Hepatocyte (in vitro differentiated cells): ENCODE measurements around the gene DLG2. TPM values are rescaled to one million over a fixed set of nuclear protein-coding genes. Genes with fewer than 3 reads are reported as not detected.

Experiments
- DNase-seq: peaks from one replicate; pipeline ENCODE4 v3.0.0-alpha.2; 2016; ENCODE audit warnings: low spot score
- H2AFZ ChIP-seq: fragments of 200-600 bp; sonication (generic); 2 replicates; pipeline ENCODE4 v1.6.0; 2016; ENCODE audit warnings: antibody characterized with exemption, mild to moderate bottlenecking
- H3K27ac ChIP-seq: fragments of 200-600 bp; sonication (generic); 2 replicates; pipeline ENCODE4 v1.5.1; 2016; ENCODE audit warnings: mild to moderate bottlenecking
- H3K27me3 ChIP-seq: fragments of 200-600 bp; sonication (generic); 2 replicates; pipeline ENCODE4 v1.6.1; 2016
- H3K36me3 ChIP-seq: fragments of 200-600 bp; sonication (generic); replicated peaks from 2 replicates; pipeline ENCODE4 v1.5.1; 2016; ENCODE audit warnings: low read depth; ENCODE audit not compliant: insufficient read depth
- H3K4me1 ChIP-seq: fragments of 200-600 bp; sonication (generic); 2 replicates; pipeline ENCODE4 v1.5.1; 2016; ENCODE audit warnings: mild to moderate bottlenecking, moderate library complexity; ENCODE audit not compliant: insufficient read depth
- H3K4me2 ChIP-seq: fragments of 200-600 bp; sonication (generic); 2 replicates; pipeline ENCODE4 v1.6.0; 2016
- H3K4me3 ChIP-seq: fragments of 200-600 bp; sonication (generic); 2 replicates; pipeline ENCODE4 v1.5.1; 2016; ENCODE audit warnings: mild to moderate bottlenecking
- H3K79me2 ChIP-seq: fragments of 200-600 bp; sonication (generic); 2 replicates; pipeline ENCODE4 v1.6.0; 2017; ENCODE audit warnings: mild to moderate bottlenecking
- H3K9me2 ChIP-seq: fragments of 200-600 bp; sonication (generic); replicated peaks from 2 replicates; pipeline ENCODE4 v1.6.0; 2017; ENCODE audit warnings: mild to moderate bottlenecking; ENCODE audit not compliant: insufficient read depth
- H3K9me3 ChIP-seq: fragments of 200-600 bp; sonication (generic); 2 replicates; pipeline ENCODE4 v1.5.1; 2016; ENCODE audit warnings: low read depth, mild to moderate bottlenecking
- H4K20me1 ChIP-seq: fragments of 200-600 bp; sonication (generic); 2 replicates; pipeline ENCODE4 v1.6.0; 2016; ENCODE audit warnings: mild to moderate bottlenecking; ENCODE audit not compliant: insufficient read depth, poor library complexity, severe bottlenecking
- EZH2 ChIP-seq: fragments of 200-600 bp; sonication (generic); IDR thresholded peaks from 2 replicates; pipeline ENCODE4 v1.6.1; 2016; ENCODE audit warnings: antibody characterized with exemption, mild to moderate bottlenecking, borderline replicate concordance
- EZH2phosphoT487 ChIP-seq: fragments of 200-600 bp; sonication (generic); IDR thresholded peaks from one replicate; pipeline ENCODE4 v1.6.1; 2018; ENCODE audit warnings: antibody characterized with exemption, mild to moderate bottlenecking, low read depth, moderate library complexity; ENCODE audit not compliant: unreplicated experiment, severe bottlenecking
- WGBS: methylation state at CpG from one replicate; pipeline ENCODE4 v1.1.6; 2016; ENCODE audit warnings: low lambda C conversion rate; ENCODE audit errors: missing lambda C conversion rate; 5-methylcytosine and 5-hydroxymethylcytosine counted together
- polyA plus RNA-seq: library from polyadenylated mRNA; unstranded; fragments of >200 nt; fragmentation: Nextera tagmentation; extraction: Ambion mirVana; gene quantifications from 2 replicates; pipeline ENCODE4 v1.2.1, GENCODE V29; 2016
- total RNA-seq: library from RNA; depleted of rRNA; stranded (reverse); fragments of >200 nt; gene quantifications from 2 replicates; pipeline ENCODE4 v1.2.3, GENCODE V29; 2014
- TF ChIP-seq, protein P1 (sequence below): fragments of 200-600 bp; sonication (generic); IDR thresholded peaks from 2 replicates; pipeline ENCODE4 v1.5.1; 2016; ENCODE audit warnings: antibody characterized with exemption, mild to moderate bottlenecking; ENCODE audit not compliant: poor library complexity

DLG2 gene
- total and polyA plus RNA-seq, 2 experiments from 2014 or later, result 2.6 to 6.8 TPM

- H3K36me3 ChIP-seq, result no peaks in the 10 kb centered on the region
- no peaks in the 10 kb centered on the region for H3K4me1 ChIP-seq
- no peak overlapping the region for H3K4me2 ChIP-seq
- no peak overlapping the region for H3K4me3 ChIP-seq
- no peaks in the 10 kb centered on the region for H3K27me3 ChIP-seq
- H3K9me3 ChIP-seq, result peaks cover 9% of the 10 kb centered on the region
- H3K79me2 ChIP-seq, result no peaks in the 10 kb centered on the region
- H3K27ac ChIP-seq, result no peak overlapping the region
- H4K20me1 ChIP-seq, result no peaks in the 10 kb centered on the region
- DNase-seq, result no peak
- no peaks in the 10 kb centered on the region for H3K9me2 ChIP-seq
- no peak overlapping the region for H2AFZ ChIP-seq
- TF ChIP-seq EZH2, result no peak
These were observed 1624.0 kb downstream of the DLG2 start for GRCh38 chr11:84003181-84003580.

- no peak for DNase-seq
- no peak overlapping the region for H3K4me3 ChIP-seq
- H3K27me3 ChIP-seq, result no peaks in the 10 kb centered on the region
- peaks cover 9% of the 10 kb centered on the region for H3K9me3 ChIP-seq
- H3K36me3 ChIP-seq, result no peaks in the 10 kb centered on the region
- H2AFZ ChIP-seq, result no peak overlapping the region
- no peak overlapping the region for H3K27ac ChIP-seq
- no peaks in the 10 kb centered on the region for H3K79me2 ChIP-seq
- no peaks in the 10 kb centered on the region for H4K20me1 ChIP-seq
- 100% methylated on average over 1 of the region's 1 CpG for WGBS
- H3K9me2 ChIP-seq, result no peaks in the 10 kb centered on the region
- no peaks in the 10 kb centered on the region for H3K4me1 ChIP-seq
- H3K4me2 ChIP-seq, result no peak overlapping the region
- TF ChIP-seq EZH2, result no peak
- TF ChIP-seq EZH2phosphoT487, result no peak
- TF ChIP-seq, protein P1, sequence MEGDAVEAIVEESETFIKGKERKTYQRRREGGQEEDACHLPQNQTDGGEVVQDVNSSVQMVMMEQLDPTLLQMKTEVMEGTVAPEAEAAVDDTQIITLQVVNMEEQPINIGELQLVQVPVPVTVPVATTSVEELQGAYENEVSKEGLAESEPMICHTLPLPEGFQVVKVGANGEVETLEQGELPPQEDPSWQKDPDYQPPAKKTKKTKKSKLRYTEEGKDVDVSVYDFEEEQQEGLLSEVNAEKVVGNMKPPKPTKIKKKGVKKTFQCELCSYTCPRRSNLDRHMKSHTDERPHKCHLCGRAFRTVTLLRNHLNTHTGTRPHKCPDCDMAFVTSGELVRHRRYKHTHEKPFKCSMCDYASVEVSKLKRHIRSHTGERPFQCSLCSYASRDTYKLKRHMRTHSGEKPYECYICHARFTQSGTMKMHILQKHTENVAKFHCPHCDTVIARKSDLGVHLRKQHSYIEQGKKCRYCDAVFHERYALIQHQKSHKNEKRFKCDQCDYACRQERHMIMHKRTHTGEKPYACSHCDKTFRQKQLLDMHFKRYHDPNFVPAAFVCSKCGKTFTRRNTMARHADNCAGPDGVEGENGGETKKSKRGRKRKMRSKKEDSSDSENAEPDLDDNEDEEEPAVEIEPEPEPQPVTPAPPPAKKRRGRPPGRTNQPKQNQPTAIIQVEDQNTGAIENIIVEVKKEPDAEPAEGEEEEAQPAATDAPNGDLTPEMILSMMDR, result no peak
These were observed 1628.2 kb downstream of the DLG2 start for GRCh38 chr11:83998921-83999320.

DNA sequence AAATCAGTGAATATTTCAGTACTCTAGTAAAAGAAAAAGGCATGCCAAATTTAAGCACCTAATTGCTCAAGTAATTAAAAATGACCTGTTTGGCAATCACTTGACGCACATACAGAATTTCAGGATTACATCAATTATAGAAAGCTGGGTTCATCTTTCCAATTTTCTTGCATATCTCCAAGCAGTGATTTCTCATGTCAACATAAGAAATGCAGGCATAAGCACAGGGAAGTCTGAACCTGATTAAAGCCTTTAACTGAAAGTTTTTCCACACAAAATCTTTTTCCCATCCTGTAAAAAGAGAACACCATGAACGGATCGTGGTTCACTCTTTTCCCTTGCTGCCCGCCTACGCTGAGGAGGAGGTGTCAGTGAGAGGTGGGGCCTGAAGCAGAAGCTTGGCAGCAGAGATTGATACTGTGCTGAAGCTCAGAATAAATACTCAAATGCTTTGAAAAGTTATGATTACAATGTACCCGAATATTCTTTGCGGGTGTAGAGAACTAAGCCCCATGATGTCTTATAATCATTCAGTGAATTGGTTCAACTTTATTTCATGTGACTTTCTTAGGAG lies 1636.9 kb downstream of the DLG2 start:
- peak; percentile 6 for DNase-seq
- no peaks in the 10 kb centered on the region for H3K27me3 ChIP-seq
- H3K9me3 ChIP-seq, result no peaks in the 10 kb centered on the region
- H3K4me2 ChIP-seq, result no peak overlapping the region
- no peaks in the 10 kb centered on the region for H3K79me2 ChIP-seq
- TF ChIP-seq EZH2, result no peak
- TF ChIP-seq EZH2phosphoT487, result no peak
- TF ChIP-seq, protein P1, result no peak
- H4K20me1 ChIP-seq, result no peaks in the 10 kb centered on the region
- no peak overlapping the region for H3K27ac ChIP-seq
- H3K4me1 ChIP-seq, result no peaks in the 10 kb centered on the region
- H3K36me3 ChIP-seq, result no peaks in the 10 kb centered on the region
- no peak overlapping the region for H2AFZ ChIP-seq
- no peaks in the 10 kb centered on the region for H3K9me2 ChIP-seq
- H3K4me3 ChIP-seq, result no peak overlapping the region
- 60% methylated on average over 7 of the region's 7 CpGs for WGBS

DNA sequence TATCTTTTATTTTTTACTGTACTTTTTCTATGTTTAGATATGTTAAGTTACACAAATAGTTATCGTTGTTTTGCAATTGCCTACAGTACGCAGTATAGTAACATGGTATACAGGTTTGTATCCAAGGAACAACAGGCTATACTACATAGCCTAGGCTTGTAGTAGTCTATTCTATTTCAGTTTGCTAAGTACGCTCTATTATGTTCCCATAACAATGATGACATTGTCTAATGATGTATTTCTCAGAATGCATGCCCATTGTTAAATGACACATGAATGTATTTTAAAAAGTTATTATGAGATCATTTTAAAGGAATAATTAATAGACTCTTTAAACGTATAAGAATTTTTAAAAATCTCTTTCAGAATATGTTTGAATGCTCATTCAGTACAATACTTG lies 1644.3 kb downstream of the DLG2 start:
- H3K27me3 ChIP-seq, result no peaks in the 10 kb centered on the region
- no peaks in the 10 kb centered on the region for H3K79me2 ChIP-seq
- H3K36me3 ChIP-seq, result no peaks in the 10 kb centered on the region
- WGBS, result 93% methylated on average over 4 of the region's 4 CpGs
- no peaks in the 10 kb centered on the region for H4K20me1 ChIP-seq
- TF ChIP-seq, protein P1, result no peak
- TF ChIP-seq EZH2 (no peak), EZH2phosphoT487 (no peak)
- H3K9me2 ChIP-seq, result no peaks in the 10 kb centered on the region
- H3K27ac ChIP-seq, result no peak overlapping the region
- no peaks in the 10 kb centered on the region for H3K4me1 ChIP-seq
- no peak overlapping the region for H3K4me2 ChIP-seq
- no peak for DNase-seq
- H3K9me3 ChIP-seq, result no peaks in the 10 kb centered on the region
- no peak overlapping the region for H3K4me3 ChIP-seq
- H2AFZ ChIP-seq, result no peak overlapping the region
